ENCODE data around the gene SMYD3. TPM values are rescaled to one million over a fixed set of nuclear protein-coding genes. Genes with fewer than 3 reads are reported as not detected.

The SMYD3 gene
- total RNA-seq, 1 experiment from 2014 or later: 17.4 TPM

DNA sequence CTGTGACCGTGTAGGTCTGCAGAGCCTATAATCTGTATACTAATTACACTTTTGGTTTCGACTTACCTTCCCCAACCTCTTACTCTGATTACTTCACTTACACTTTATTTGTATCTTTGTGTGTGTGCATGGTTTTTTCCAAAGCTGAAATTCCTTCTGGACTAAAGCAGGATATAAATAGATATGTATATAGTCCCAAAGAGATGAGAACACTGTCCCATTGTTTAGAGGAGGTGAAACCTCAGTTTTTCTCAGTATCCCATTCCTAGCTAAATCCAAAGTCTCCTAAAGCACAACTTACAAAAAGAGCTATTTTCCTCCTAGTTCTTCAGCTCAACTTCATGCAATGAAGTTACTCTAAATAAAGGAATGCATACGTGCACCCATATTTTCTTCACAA lies 442.2 kb downstream of the SMYD3 start:
- Histone ChIP-seq H3K4me1 (ENCODE audit: control insufficient read depth, insufficient read depth, low read length) (no peaks in the 10 kb centered on the region), H3K27me3 (ENCODE audit: control insufficient read depth, insufficient read depth, low read length) (no peaks in the 10 kb centered on the region), H3K36me3 (ENCODE audit: control insufficient read depth, insufficient read depth, low read length) (no peaks in the 10 kb centered on the region), H3K27ac (ENCODE audit: low read length) (no peak overlapping the region), H3K9me3 (ENCODE audit: control insufficient read depth, insufficient read depth, low read depth, low read length) (no peaks in the 10 kb centered on the region), H3K4me3 (ENCODE audit: low read depth in 2 of 2, low read length in 2 of 2) (no peak overlapping the region)
- in situ Hi-C loops (cut with HindIII; ENCODE audit: low pct_unique_long_range_greater_than_20kb, low sequenced_read_pairs) (no loop called here), intact Hi-C loops (cut with micrococcal nuclease; ENCODE audit: unreplicated experiment) (no loop called here)
- ATAC-seq (no peak), DNase-seq (ENCODE audit: low read depth, low spot score) (no peak)
- ChIA-PET CTCF (no interaction called here), POLR2A (no interaction called here)
- TF ChIP-seq TCF7L2 (IDR thresholded peaks at IDR 0.05; ENCODE audit: low read depth, low read length): no peak
- no peak for TF ChIP-seq SIN3A (IDR thresholded peaks at IDR 0.05; ENCODE audit: borderline replicate concordance, insufficient read depth, low read depth, low read length)
- TF ChIP-seq, protein P1, sequence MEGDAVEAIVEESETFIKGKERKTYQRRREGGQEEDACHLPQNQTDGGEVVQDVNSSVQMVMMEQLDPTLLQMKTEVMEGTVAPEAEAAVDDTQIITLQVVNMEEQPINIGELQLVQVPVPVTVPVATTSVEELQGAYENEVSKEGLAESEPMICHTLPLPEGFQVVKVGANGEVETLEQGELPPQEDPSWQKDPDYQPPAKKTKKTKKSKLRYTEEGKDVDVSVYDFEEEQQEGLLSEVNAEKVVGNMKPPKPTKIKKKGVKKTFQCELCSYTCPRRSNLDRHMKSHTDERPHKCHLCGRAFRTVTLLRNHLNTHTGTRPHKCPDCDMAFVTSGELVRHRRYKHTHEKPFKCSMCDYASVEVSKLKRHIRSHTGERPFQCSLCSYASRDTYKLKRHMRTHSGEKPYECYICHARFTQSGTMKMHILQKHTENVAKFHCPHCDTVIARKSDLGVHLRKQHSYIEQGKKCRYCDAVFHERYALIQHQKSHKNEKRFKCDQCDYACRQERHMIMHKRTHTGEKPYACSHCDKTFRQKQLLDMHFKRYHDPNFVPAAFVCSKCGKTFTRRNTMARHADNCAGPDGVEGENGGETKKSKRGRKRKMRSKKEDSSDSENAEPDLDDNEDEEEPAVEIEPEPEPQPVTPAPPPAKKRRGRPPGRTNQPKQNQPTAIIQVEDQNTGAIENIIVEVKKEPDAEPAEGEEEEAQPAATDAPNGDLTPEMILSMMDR (IDR thresholded peaks at IDR 0.05): no peak
- TF ChIP-seq, protein P2, sequence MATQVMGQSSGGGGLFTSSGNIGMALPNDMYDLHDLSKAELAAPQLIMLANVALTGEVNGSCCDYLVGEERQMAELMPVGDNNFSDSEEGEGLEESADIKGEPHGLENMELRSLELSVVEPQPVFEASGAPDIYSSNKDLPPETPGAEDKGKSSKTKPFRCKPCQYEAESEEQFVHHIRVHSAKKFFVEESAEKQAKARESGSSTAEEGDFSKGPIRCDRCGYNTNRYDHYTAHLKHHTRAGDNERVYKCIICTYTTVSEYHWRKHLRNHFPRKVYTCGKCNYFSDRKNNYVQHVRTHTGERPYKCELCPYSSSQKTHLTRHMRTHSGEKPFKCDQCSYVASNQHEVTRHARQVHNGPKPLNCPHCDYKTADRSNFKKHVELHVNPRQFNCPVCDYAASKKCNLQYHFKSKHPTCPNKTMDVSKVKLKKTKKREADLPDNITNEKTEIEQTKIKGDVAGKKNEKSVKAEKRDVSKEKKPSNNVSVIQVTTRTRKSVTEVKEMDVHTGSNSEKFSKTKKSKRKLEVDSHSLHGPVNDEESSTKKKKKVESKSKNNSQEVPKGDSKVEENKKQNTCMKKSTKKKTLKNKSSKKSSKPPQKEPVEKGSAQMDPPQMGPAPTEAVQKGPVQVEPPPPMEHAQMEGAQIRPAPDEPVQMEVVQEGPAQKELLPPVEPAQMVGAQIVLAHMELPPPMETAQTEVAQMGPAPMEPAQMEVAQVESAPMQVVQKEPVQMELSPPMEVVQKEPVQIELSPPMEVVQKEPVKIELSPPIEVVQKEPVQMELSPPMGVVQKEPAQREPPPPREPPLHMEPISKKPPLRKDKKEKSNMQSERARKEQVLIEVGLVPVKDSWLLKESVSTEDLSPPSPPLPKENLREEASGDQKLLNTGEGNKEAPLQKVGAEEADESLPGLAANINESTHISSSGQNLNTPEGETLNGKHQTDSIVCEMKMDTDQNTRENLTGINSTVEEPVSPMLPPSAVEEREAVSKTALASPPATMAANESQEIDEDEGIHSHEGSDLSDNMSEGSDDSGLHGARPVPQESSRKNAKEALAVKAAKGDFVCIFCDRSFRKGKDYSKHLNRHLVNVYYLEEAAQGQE (IDR thresholded peaks at IDR 0.05; ENCODE audit: insufficient read depth in 1 of 2, low read depth in 2 of 2, low read length in 1 of 2): no peak
- no peak for TF ChIP-seq POLR2AphosphoS5 (IDR thresholded peaks at IDR 0.05; ENCODE audit: low read depth, low read length)
- no TSS peak for BruUV-seq (replicated peaks)

DNA sequence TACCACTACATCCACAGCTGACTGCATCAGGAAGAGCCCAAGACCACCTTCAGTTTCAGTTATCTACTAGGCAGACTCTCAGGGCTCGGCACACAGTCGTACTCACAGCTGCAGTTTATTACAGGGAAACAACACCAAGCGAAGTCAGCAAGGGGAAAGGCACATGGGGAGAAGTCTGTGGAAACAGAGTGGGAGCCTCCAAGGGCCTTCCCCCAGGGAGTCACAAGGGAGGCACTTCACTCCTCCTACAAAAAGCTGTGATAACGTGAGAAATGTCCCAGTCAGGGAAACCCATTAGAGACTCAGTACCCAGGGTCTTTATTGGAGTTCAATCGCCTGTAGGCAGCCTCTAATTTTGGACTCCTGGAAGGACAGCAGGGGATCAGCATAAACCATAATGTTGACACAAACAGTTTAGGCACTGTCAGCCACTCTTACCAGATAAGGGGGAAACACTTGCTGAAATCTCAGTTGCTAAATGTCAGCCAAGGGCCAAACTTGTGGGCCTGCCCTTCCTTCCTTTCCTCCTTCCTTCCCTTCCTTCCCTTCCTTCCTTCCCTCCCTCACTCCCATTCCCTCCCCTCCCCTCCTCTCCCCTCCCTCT lies 444.0 kb downstream of the SMYD3 start:
- H3K36me3 ChIP-seq (ENCODE audit: control insufficient read depth, insufficient read depth, low read length): no peaks in the 10 kb centered on the region
- H3K9me3 ChIP-seq (ENCODE audit: control insufficient read depth, insufficient read depth, low read depth, low read length): no peaks in the 10 kb centered on the region
- in situ Hi-C loops (cut with HindIII; ENCODE audit: low pct_unique_long_range_greater_than_20kb, low sequenced_read_pairs) (no loop called here), intact Hi-C loops (cut with micrococcal nuclease; ENCODE audit: unreplicated experiment) (no loop called here)
- H3K27ac ChIP-seq (ENCODE audit: low read length): no peak overlapping the region
- ChIA-PET POLR2A (no interaction called here), CTCF (no interaction called here)
- TF ChIP-seq, protein P1 (IDR thresholded peaks at IDR 0.05): no peak
- TF ChIP-seq SIN3A (IDR thresholded peaks at IDR 0.05; ENCODE audit: borderline replicate concordance, insufficient read depth, low read depth, low read length) (no peak), TCF7L2 (IDR thresholded peaks at IDR 0.05; ENCODE audit: low read depth, low read length) (no peak), POLR2AphosphoS5 (IDR thresholded peaks at IDR 0.05; ENCODE audit: low read depth, low read length) (no peak)
- TF ChIP-seq, protein P2 (IDR thresholded peaks at IDR 0.05; ENCODE audit: insufficient read depth in 1 of 2, low read depth in 2 of 2, low read length in 1 of 2): no peak
- H3K4me1 ChIP-seq (ENCODE audit: control insufficient read depth, insufficient read depth, low read length): no peaks in the 10 kb centered on the region
- BruUV-seq (replicated peaks): no TSS peak
- no peak for DNase-seq (ENCODE audit: low read depth, low spot score)
- H3K27me3 ChIP-seq (ENCODE audit: control insufficient read depth, insufficient read depth, low read length): no peaks in the 10 kb centered on the region
- no peak for ATAC-seq
- H3K4me3 ChIP-seq (ENCODE audit: low read depth in 2 of 2, low read length in 2 of 2): no peak overlapping the region

Measured in Panc1 (cell line).